Fibroblast of lung (primary cell): Measurements from ENCODE around the gene RDH11.

Experiments used
- CTCF ChIP-seq, 2 donors: IDR thresholded peaks in 1 of 2; conservative IDR thresholded peaks in 1 of 2; 1 replicate in 1 of 2; 2 replicates in 1 of 2; pipeline ENCODE4 v1.5.1; 2011 to 2012; ENCODE audit warnings: low read length in 2 of 2, control low read depth in 1 of 2, inconsistent platforms in 1 of 2, low read depth in 1 of 2, mild to moderate bottlenecking in 1 of 2
- EZH2 ChIP-seq: IDR thresholded peaks from 2 replicates; pipeline ENCODE4 v1.5.1; 2012; ENCODE audit warnings: low read length, control low read depth, mild to moderate bottlenecking; ENCODE audit errors: missing control alignments

- TF ChIP-seq EZH2 (no peak), CTCF (conservative IDR thresholded peaks at IDR 0.05 in 1 of 2, IDR thresholded peaks at IDR 0.05 in 1 of 2; ENCODE audit: low read depth in 1 of 2, low read length in 2 of 2) (no peak)
Measured at GRCh38 chr14:67697006-67697405, 1.4 kb upstream of the RDH11 start.
